Left cardiac atrium (tissue), 4 donors: Measurements from ENCODE around the gene PRDX2. TPM values are rescaled to one million over a fixed set of nuclear protein-coding genes. Genes with fewer than 3 reads are reported as not detected.
"Not testable (repeated sequence)": the region's sequence is repeated elsewhere in the genome, so short reads cannot be mapped to it uniquely, and the experiment has no call there.

ENCODE experiments used
- ATAC-seq, 2 donors: fragments of 200-7000 bp; cut with Tn5 transposase; one replicate each; pipeline ENCODE4 v1.9.1; 2020; ENCODE audit warnings: mild to moderate bottlenecking in 2 of 2, moderate library complexity in 2 of 2
- DNase-seq: peaks from one replicate; pipeline ENCODE4 v3.0.0-alpha.2; 2020
- intact Hi-C, 2 donors: fragments of 100-400 bp; cut with DNase I; formaldehyde crosslinking; loops; one replicate each; pipeline versions ENCODE4 v1.14.1 to v1.15.1; 2022 to 2023
- long read RNA-seq: library from polyadenylated mRNA; unstranded; transcript quantifications from one replicate; pipeline ENCODE4 v2.0.0, GENCODE V29; 2021
- total RNA-seq, 2 donors: library from RNA; stranded (reverse); fragmentation: NEBNext Ultra II Directional; extraction: Animal tissue kit (Norgen Biotek cat#: 25700); gene quantifications; one replicate each; pipeline ENCODE4 v1.2.1, GENCODE V29; 2021
- donor health status: DM: no; HTN: yes; CAD: no.
- donor health status: DM: no; HTN: yes; CAD: no; lungs with severe emphysema.
- donor health status: DM: yes; HTN: yes; CAD: no.
- donor health status: Dilated cardiomyopathy.

The PRDX2 gene
- 100 to 1,000 TPM; 525 to 629 TPM for total RNA-seq
- long read RNA-seq, transcript PRDX2-201 (6 exons, 987 nt), result major isoform, 467 of 493 reads
- long read RNA-seq, partial matches to known transcripts, result 16 of 493 reads
- long read RNA-seq, other reads (novel, unspliced or antisense), result 7 of 493 reads

DNA sequence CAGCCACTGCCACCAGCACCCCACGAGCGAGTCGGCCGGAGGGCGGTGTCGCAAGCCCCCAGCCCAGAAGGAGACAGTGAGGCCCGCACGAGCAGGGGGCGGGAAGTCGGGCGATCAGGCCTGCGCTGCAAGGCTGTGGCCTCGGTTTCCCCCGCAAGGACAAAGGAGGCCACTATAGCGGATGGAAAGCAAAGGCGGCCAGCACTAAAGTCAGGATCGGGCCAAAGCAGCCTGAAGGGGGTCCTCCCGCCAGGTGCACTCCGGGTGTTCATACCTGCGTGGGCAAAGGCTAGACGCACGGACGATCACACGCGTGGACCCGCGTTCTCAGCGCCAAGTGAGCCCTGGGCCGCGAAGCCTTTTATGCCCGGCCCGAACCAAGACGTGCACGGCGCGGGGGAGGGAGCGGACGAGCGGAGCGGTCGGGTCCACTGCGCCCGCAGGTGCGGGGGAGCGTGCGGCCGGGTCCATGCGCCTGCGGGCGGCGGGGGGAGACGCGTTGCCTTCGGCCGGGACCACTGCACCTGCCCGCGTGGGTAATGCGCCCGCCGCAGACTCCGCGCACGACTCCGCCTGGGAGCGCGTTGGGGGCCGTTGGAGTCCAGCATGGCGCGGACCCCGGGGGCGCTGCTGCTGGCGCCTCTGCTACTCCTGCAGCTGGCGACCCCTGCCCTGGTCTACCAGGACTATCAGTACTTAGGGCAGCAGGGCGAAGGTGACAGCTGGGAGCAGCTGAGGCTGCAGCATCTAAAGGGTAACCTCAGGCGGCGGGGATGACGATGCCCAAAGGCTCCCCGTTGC lies at the start of gene PRDX2, which contains the start of gene THSD8:
Gene PRDX2 (minus strand): TSS at position 335 of the 801 bp plus-strand sequence. CDS start 539 bp downstream, outside the sequence.
Gene THSD8 (plus strand): TSS at position 604 of the 801 bp plus-strand sequence. CDS start 3 bp downstream, at position 607.
- ATAC-seq (peak; percentile 90), DNase-seq (peak; percentile 88)
- intact Hi-C loops, result loop anchor here (5.0 kb wide), 1 partner anchor 34 kb away; no protein-coding TSS in a partner anchor

DNA sequence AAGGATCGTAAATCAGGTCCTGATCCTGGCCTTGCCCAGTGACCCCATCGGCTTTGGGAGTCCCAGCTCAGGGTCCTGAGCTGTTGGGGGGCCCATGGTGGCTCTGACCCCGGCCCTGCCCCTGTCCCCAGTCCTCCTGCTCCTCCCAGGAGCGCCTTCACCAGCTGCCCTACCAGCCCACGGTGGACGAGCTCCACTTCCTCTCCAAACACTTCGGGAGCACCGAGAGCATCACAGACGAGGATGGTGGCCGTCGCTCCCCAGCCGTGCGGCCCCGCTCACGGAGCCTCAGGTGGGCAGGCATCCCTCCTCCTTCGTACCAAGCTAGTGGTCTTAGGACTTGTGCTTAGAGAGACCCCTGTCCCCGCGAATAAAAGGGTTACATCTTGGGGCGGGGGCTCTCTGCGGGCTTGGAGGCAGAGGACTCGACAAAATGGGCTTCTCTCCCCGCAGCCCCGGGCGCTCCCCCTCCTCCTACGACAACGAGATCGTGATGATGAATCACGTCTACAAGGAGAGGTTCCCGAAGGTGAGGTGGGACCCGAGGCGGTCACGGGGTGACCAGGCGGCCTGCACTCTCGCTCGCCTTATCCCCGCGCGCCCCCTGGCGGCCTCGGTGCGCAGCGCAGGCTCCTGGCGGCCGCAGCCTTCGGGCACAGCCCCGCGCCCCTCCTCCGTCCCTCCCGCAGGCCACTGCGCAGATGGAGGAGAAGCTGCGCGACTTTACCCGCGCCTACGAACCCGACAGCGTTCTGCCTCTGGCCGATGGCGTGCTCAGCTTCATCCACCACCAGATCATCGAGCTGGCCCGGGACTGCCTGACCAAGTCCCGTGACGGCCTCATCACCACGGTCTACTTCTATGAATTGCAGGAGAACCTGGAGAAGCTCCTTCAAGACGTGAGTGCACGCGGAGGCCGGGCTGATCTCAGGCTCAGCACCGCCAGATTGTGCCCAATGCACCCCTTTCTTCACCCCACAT lies 45.8 kb upstream of the PRDX2 start:
- ATAC-seq (peak; percentile 99), DNase-seq (peak; percentile 83)
- intact Hi-C loops, result loop anchor here in 1 of 2 donors (2.0 kb wide), 1 partner anchor 83 kb away; no protein-coding TSS in a partner anchor

DNA sequence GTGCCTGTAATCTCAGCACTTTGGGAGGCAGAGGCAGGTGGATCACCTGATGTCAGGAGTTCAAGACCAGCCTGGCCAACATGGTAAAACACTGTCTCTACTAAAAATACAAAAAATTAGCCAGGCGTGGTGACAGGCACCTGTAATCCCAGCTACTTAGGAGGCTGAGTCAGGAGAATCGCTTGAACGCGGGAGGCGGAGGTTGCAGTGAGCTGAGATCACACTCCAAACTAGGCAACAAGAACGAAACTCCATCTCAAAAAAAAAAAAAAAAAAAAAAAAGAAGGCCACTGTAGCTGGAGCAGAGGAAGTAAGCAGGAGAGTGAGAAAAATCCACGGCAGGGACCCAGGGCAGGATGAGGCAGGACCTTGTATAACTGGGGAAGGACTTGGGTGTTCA lies 45.0 kb upstream of the PRDX2 start:
- intact Hi-C loops, result loop anchor here in 1 of 2 donors (2.0 kb wide), 1 partner anchor 82 kb away; no protein-coding TSS in a partner anchor
- ATAC-seq, DNase-seq: not testable (repeated sequence)

DNA sequence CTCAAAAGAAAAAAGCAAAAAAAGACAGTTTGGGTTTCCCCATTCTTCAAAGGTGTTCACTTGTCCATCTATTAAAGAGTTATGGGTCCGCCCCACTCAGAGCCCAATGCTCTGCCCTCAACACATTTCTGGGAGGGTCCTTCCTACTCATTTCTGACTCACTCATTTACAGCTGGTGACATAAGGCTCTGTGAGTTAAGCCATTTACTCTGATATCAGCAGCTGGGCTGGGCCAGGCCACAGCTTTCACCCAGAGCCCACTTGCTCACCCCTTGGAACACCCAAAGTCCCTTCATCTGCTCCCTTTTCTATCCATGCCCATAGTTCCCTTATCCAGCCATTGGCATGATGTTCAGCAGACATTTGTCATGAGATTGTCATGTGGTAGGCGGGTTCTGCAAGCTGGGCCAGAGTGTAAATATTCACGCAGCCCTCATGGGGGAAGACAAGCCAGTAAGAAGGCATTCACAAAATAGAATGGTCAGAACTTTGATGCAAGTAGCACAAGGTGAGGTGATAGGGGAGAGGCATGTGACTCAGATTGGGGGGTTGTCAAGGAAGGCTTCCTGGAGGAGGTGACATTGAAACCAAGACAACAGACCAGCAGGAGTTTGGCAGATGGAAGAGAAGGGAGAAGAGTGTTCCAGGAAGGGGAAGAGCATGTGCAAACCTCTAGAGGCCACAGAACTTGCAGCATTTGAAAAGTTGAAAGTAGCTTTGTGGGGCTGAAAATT lies 42.6 kb upstream of the PRDX2 start:
- no peak for DNase-seq
- ATAC-seq, result no peak
- intact Hi-C loops, result loop anchor here in 1 of 2 donors (5.0 kb wide), 1 partner anchor 77 kb away; no protein-coding TSS in a partner anchor

- DNase-seq (no peak), ATAC-seq (no peak)
- intact Hi-C loops, result loop anchor here in 1 of 2 donors (5.0 kb wide), 1 partner anchor 76 kb away; no protein-coding TSS in a partner anchor
These were observed 41.7 kb upstream of the PRDX2 start for GRCh38 chr19:12843328-12843727.

- ATAC-seq (no peak), DNase-seq (no peak)
- intact Hi-C loops, result loop anchor here in 1 of 2 donors (5.0 kb wide), 1 partner anchor 75 kb away; no protein-coding TSS in a partner anchor
These were observed 40.9 kb upstream of the PRDX2 start for GRCh38 chr19:12842511-12842910.

GRCh38 chr19:12841094-12841493 lies 39.5 kb upstream of the PRDX2 start:
- peak in 1 of 2 donors; percentile 21 for ATAC-seq
- peak; percentile 32 for DNase-seq
- intact Hi-C loops, result loop anchor here in 1 of 2 donors (5.0 kb wide), 1 partner anchor 74 kb away; no protein-coding TSS in a partner anchor

- ATAC-seq, result peak; percentile 39 to 80
- DNase-seq, result peak; percentile 64
- intact Hi-C loops, result loop anchor here in 1 of 2 donors (5.0 kb wide), 1 partner anchor 73 kb away; no protein-coding TSS in a partner anchor
These were observed 38.8 kb upstream of the PRDX2 start for GRCh38 chr19:12840091-12841079.

DNA sequence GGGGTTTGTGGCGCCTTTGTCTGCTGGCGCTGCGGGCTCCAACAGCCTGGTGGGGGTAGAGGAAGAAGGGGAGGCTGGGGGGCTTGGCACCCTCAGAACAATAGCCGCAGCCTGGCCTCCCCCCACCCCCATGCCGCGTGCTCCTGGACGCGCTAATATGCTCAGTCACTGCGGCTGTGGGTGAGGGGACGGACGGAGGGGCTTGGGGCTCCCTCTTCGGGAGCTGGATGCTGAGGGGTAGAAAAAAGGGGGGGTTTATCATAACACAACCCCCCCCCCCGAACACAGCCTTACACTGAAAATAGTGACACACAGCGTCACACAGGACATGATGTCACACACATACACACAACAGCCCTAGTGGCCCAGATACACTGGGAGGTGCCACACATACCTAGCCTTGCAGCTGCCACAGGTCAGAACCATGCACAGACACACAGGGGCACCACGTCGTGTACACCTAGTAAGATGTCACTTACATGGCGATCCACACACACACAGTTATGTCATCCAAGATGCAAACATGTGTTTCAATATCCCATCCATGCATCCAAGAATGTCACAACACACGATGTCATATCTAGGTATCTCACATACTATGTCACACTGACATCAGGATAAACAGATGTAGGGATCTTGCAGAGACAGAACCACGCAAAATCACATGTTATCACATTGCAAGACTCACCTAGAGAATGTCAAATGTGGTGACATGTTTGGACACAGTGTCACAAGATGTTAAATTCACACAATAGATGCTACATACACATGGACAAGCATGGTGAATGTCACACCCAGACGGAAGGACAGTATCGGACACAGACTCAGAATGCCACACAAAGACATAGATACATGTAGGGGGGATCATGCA lies 37.5 kb upstream of the PRDX2 start:
- intact Hi-C loops, result no loop called here
- DNase-seq (no peak), ATAC-seq (no peak)

GRCh38 chr19:12838182-12838885 lies 36.7 kb upstream of the PRDX2 start, which contains the start of gene MAST1:
Gene MAST1, plus strand, starts transcription at chr19:12838515. Its CDS starts 58 bp downstream, at chr19:12838573.
- ATAC-seq (peak; percentile 55 to 62), DNase-seq (peak; percentile 26)
- intact Hi-C loops, result no loop called here

DNA sequence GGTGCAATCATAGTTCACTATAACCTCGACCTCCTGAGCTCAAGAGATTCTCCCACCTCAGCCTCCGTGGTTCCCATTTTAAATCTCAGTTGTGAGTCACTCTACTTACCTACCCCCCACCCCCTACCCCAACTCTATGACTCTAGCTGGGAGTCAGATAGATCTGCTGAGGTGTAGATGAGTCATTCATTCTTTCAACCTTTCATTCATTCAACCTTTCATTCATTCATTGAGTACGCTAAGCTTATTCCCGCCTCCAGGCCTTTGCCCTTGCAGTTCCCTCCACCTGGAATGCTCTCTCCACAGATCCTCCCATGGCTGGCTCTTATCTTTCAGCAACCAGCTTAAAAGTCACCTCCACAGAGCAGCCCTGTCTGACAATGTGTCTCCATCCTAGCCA lies 35.6 kb upstream of the PRDX2 start:
- no peak for DNase-seq
- ATAC-seq, result no peak
- intact Hi-C loops, result no loop called here

DNA sequence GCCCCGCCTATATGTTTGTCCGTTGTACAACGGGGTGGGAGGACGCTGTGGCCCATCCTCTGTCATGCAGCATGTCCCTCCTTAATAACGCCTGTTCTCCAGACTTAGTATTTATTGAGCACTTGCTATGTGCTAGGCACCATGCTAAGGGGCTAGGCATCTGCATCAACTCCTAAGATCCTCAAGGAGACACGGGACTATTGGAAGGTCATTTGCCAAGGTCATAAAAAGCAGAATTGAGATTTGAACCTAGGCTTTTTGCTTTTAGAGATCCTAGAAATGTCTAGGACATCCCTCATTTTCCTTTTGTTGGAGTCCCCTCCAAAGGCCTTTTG lies 34.9 kb upstream of the PRDX2 start:
- intact Hi-C loops, result no loop called here
- ATAC-seq (no peak), DNase-seq (no peak)

GRCh38 chr19:12834976-12835757 lies 33.6 kb upstream of the PRDX2 start:
- peak; percentile 41 for DNase-seq
- intact Hi-C loops, result no loop called here

DNA sequence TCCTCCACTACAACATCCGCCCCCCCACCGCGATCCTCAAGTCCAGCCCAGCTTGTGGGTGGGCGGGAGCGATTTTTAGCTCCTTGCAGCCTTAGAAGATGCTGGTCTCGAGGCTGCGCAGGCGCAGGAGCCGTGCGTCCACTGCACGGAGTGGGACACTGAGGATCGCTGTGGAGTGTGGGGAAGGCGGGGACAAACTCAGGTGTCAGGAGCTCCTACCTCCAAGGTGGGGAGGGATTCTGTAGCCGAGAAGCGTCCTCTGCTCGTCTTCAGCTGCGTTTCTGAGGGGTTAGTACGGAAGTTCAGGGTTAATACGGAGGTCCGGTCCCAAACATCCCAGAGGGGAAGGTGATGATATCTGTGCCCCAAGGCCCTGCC lies 33.0 kb upstream of the PRDX2 start, which contains the start of gene RTBDN:
Gene RTBDN (minus strand): TSS at position 14 of the 378 bp plus-strand sequence. CDS start 4,600 bp downstream, outside the sequence.
- ATAC-seq (no peak), DNase-seq (no peak)
- intact Hi-C loops, result no loop called here

More at GRCh38 chr19:12834976-12835757, 33.6 kb upstream of the PRDX2 start:
- no peak for ATAC-seq
